K562 (cell line): ENCODE data around the gene TRAF5. TPM values are rescaled to one million over a fixed set of nuclear protein-coding genes. Genes with fewer than 3 reads are reported as not detected.

Experiments used
- ATAC-seq: fragments of 200-7000 bp; cut with Tn5 transposase; 3 replicates; pipeline ENCODE4 v1.9.1; 2020; ENCODE audit warnings: moderate library complexity
- BruUV-seq: library from RNA; stranded (reverse); fragments of 400-500 nt; replicated peaks from 2 replicates; lab custom pipeline; 2021; lab: Mats Ljungman, UMichigan
- CTCF ChIA-PET: fragments of 300-600 bp; formaldehyde crosslinking; extraction: SDS; loops from one replicate; lab custom pipeline; 2021; ENCODE audit warnings: low intra/inter-chr PET ratio; lab: Yijun Ruan, JAX
- POLR2A ChIA-PET: fragments of 300-600, 350-650 bp; sonication (Branson Sonifier 250); formaldehyde crosslinking; extraction: SDS; loops from one replicate; lab custom pipeline; 2021; ENCODE audit warnings: antibody characterized with exemption, inconsistent platforms; lab: Yijun Ruan, JAX
- DNase-seq, 4 experiments: peaks; one replicate each; pipeline versions ENCODE4 v3.0.0 to v3.0.0-alpha.2; 2011 to 2018; ENCODE audit warnings: low spot score in 3 of 4, mixed read lengths in 3 of 4; ENCODE audit errors: extremely low read depth in 1 of 4
- FAIRE-seq: peaks from 2 replicates; lab custom pipeline; 2011; peaks lifted over from hg19 to GRCh38; lab: Jason Lieb, UNC
- H2AFZ ChIP-seq: 2 replicates; pipeline ENCODE4 v1.6.0; 2011; ENCODE audit warnings: low read depth, low read length, control low read depth, inconsistent platforms
- H3K27ac ChIP-seq: fragments of 200-600 bp; 3 replicates; pipeline ENCODE4 v1.8.0; 2011; ENCODE audit warnings: low read depth, mild to moderate bottlenecking, control low read depth, inconsistent platforms, low read length, moderate library complexity, mixed read lengths; ENCODE audit errors: extremely low read depth
- H3K27me3 ChIP-seq, 2 experiments: fragments of 300-600 bp in 1 of 2; 2 replicates in 1 of 2; 3 replicates in 1 of 2; pipeline versions ENCODE4 v1.6.0 to v1.8.0; 2011; ENCODE audit warnings: inconsistent platforms in 2 of 2, low read length in 2 of 2, mild to moderate bottlenecking in 1 of 2, mixed read lengths in 1 of 2, moderate library complexity in 1 of 2; ENCODE audit not compliant: control insufficient read depth in 2 of 2, insufficient read depth in 2 of 2
- H3K36me3 ChIP-seq: fragments of 300-600 bp; 3 replicates; pipeline ENCODE4 v1.8.0; 2011; ENCODE audit warnings: mild to moderate bottlenecking, low read length, inconsistent platforms; ENCODE audit not compliant: control insufficient read depth, insufficient read depth
- H3K4me1 ChIP-seq, 2 experiments: fragments of 200-600 bp in 1 of 2; replicated peaks in 1 of 2; 2 replicates in 1 of 2; 3 replicates in 1 of 2; pipeline versions ENCODE4 v1.5.1 to v1.8.0; 2011; ENCODE audit warnings: inconsistent platforms in 2 of 2, low read length in 2 of 2, mild to moderate bottlenecking in 1 of 2, mixed read lengths in 1 of 2, moderate library complexity in 1 of 2; ENCODE audit not compliant: control insufficient read depth in 2 of 2, insufficient read depth in 2 of 2
- H3K4me2 ChIP-seq: 2 replicates; pipeline ENCODE4 v1.6.1; 2011; ENCODE audit warnings: low read length, control low read depth, inconsistent platforms, mixed read lengths; ENCODE audit not compliant: insufficient read depth
- H3K4me3 ChIP-seq: fragments of 200-600 bp; sonication (generic), shearing (Covaris generic); 2 replicates; pipeline ENCODE4 v1.5.1; 2016; ENCODE audit warnings: control low read depth, inconsistent platforms
- H3K79me2 ChIP-seq: fragments of 200-600 bp; 3 replicates; pipeline ENCODE4 v1.8.0; 2011; ENCODE audit warnings: low read length, inconsistent platforms; ENCODE audit not compliant: control insufficient read depth, insufficient read depth
- H3K9ac ChIP-seq, 2 experiments: 2 replicates each; pipeline versions ENCODE4 v1.6.0 to v1.6.1; 2011; ENCODE audit warnings: low read depth in 2 of 2, low read length in 2 of 2, control low read depth in 1 of 2, inconsistent platforms in 1 of 2, mild to moderate bottlenecking in 1 of 2, mixed read lengths in 1 of 2; ENCODE audit not compliant: insufficient read depth in 1 of 2
- H3K9me1 ChIP-seq: one replicate; pipeline ENCODE4 v1.6.0; 2011; ENCODE audit warnings: inconsistent platforms, mild to moderate bottlenecking, low read length, moderate library complexity; ENCODE audit not compliant: control insufficient read depth, insufficient read depth
- H3K9me3 ChIP-seq: replicated peaks from 2 replicates; pipeline ENCODE4 v1.5.1; 2011; ENCODE audit warnings: low read depth, low read length, inconsistent platforms; ENCODE audit not compliant: control insufficient read depth, insufficient read depth
- H4K20me1 ChIP-seq: replicated peaks from 2 replicates; pipeline ENCODE4 v1.6.1; 2011; ENCODE audit warnings: low read length, inconsistent platforms, mixed read lengths; ENCODE audit not compliant: control insufficient read depth, insufficient read depth
- COPS2 ChIP-seq: fragments of 450-650 bp; conservative IDR thresholded peaks from 2 replicates; pipeline ENCODE4 v1.6.1; 2016; ENCODE audit warnings: mild to moderate bottlenecking, moderate library complexity
- ELF4 ChIP-seq: fragments of 450-650 bp; formaldehyde crosslinking; IDR thresholded peaks from 2 replicates; pipeline ENCODE4 v1.4.0; 2022; ENCODE audit warnings: missing genetic modification characterization
- FOXJ3 ChIP-seq: sonication (generic); formaldehyde crosslinking; IDR thresholded peaks from 2 replicates; pipeline ENCODE4 v1.4.0; 2020; ENCODE audit warnings: mild to moderate bottlenecking, missing genetic modification reagents
- KLF13 ChIP-seq: fragments of 450-650 bp; IDR thresholded peaks from 2 replicates; pipeline ENCODE4 v1.6.1; 2016; ENCODE audit warnings: missing genetic modification characterization, low read depth, mild to moderate bottlenecking, missing compliant biosample characterization, moderate library complexity, borderline replicate concordance
- MCM3 ChIP-seq: fragments of 450-650 bp; IDR thresholded peaks from 2 replicates; pipeline ENCODE4 v1.6.1; 2016
- NONO ChIP-seq, 2 experiments: fragments of 200-400 bp in 1 of 2; fragments of 450-650 bp in 1 of 2; formaldehyde crosslinking in 1 of 2; IDR thresholded peaks; 2 replicates each; pipeline ENCODE4 v1.6.1; 2017; ENCODE audit warnings: low read depth in 2 of 2, mild to moderate bottlenecking in 2 of 2, moderate library complexity in 2 of 2, low read length in 1 of 2
- THRB ChIP-seq: fragments of 450-650 bp; formaldehyde crosslinking; conservative IDR thresholded peaks from 2 replicates; pipeline ENCODE4 v1.4.0; 2022; ENCODE audit warnings: mild to moderate bottlenecking, missing genetic modification characterization
- ZSCAN29 ChIP-seq: fragments of 450-650 bp; IDR thresholded peaks from 2 replicates; pipeline ENCODE4 v1.6.1; 2017
- WGBS: fragments of 100-300 bp; shearing (Covaris generic); methylation state at CpG from one replicate; pipeline ENCODE4 v1.1.6; 2016; ENCODE audit warnings: low coverage, mixed read lengths; ENCODE audit not compliant: insufficient coverage; ENCODE audit errors: missing lambda C conversion rate; 5-methylcytosine and 5-hydroxymethylcytosine counted together
- in situ Hi-C: fragments of 300-500 bp; cut with MboI; formaldehyde crosslinking; loops from 4 replicates; pipeline ENCODE4 v1.15.0; 2018; ENCODE audit warnings: inconsistent platforms, mixed read lengths
- intact Hi-C: fragments of 100-400 bp; cut with micrococcal nuclease; formaldehyde crosslinking; loops from 2 replicates; pipeline ENCODE4 v1.14.2; 2022
- polyA plus RNA-seq, 8 experiments: library from polyadenylated mRNA; depleted of rRNA in 4 of 8; stranded (reverse) in 5 of 8; unstranded in 3 of 8; fragments of >200 nt; fragmentation: Nextera tagmentation in 2 of 8; fragmentation: Illumina TruSeq in 1 of 8; extraction: Ambion mirVana in 2 of 8; extraction: Trizol in 1 of 8; gene quantifications; 2 replicates each; pipeline versions ENCODE4 v1.2.1 to v1.2.3, GENCODE V29; 2011 to 2014; ENCODE audit warnings: inconsistent platforms in 1 of 8, missing spikeins in 1 of 8
- total RNA-seq, 7 experiments: library from RNA; depleted of rRNA in 6 of 7; stranded (reverse); fragments of >200 nt in 6 of 7; fragmentation: Illumina TruSeq in 2 of 7; extraction: Trizol in 2 of 7; gene quantifications; 2 replicates each; pipeline versions ENCODE4 v1.2.1 to v1.2.3, GENCODE V29; 2011 to 2021; ENCODE audit warnings: low replicate concordance in 1 of 7
- TF ChIP-seq, protein P1 (sequence below), 2 experiments: fragments of 450-650 bp in 1 of 2; IDR thresholded peaks; 2 replicates each; pipeline ENCODE4 v1.6.1; 2011 to 2017; ENCODE audit warnings: low read depth in 2 of 2, antibody characterized with exemption in 1 of 2, borderline replicate concordance in 1 of 2, low read length in 1 of 2, mild to moderate bottlenecking in 1 of 2, mixed read lengths in 1 of 2; ENCODE audit not compliant: control insufficient read depth in 1 of 2
- TF ChIP-seq, protein P2 (sequence below): sonication (generic); formaldehyde crosslinking; IDR thresholded peaks from 2 replicates; pipeline ENCODE4 v1.8.1; 2022; ENCODE audit warnings: missing genetic modification reagents

Gene TRAF5
- total and polyA plus RNA-seq, 9 of the 15 experiments (the other 6 are each of a cell fraction or from before 2014, with no cell fraction given): 2.0 to 9.3 (median 5.3) TPM

DNA sequence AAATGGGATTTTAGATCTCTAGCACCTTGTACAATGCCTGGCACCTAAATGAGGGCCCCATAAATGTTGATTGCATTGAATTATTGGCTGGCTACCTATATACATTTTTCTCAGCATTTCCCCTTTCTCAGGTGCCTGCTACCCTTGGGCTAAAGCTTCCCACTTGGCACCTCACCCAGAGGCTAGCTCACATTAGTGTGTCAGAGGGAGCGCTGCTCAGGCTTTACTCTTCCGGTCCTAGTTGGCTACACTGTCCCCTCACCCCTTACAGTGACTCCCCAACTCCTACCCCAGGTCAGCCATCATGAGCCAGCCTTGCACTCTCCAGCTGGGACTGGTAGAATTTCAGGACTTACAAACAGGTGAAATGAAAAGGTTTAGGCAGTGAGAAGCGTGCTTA is 9.5 kb downstream of the TRAF5 start:
- intact Hi-C loops (no loop called here), in situ Hi-C loops (no loop called here)
- FAIRE-seq (no peak), DNase-seq (no peak), ATAC-seq (no peak)
- Histone ChIP-seq H2AFZ (peak overlapping the region; percentile 17; the same call in 1 of the 2 replicates), H3K9me1 (no peaks in the 10 kb centered on the region), H3K9ac (no peak overlapping the region), H3K36me3 (no peaks in the 10 kb centered on the region), H3K79me2 (no peaks in the 10 kb centered on the region), H3K9me3 (no peaks in the 10 kb centered on the region), H3K4me2 (no peak overlapping the region), H4K20me1 (no peaks in the 10 kb centered on the region), H3K4me3 (no peak overlapping the region), H3K4me1 (peaks cover 9 to 20% of the 10 kb centered on the region in 2 experiments; a peak in 4 of 5 replicates), H3K27ac (no peak overlapping the region), H3K27me3 (no peaks in the 10 kb centered on the region)
- 67% methylated on average over 3 of the region's 3 CpGs for WGBS
- TF ChIP-seq ZSCAN29: no peak
- TF ChIP-seq FOXJ3 (CRISPR knock-in tag): no peak
- TF ChIP-seq, protein P1, sequence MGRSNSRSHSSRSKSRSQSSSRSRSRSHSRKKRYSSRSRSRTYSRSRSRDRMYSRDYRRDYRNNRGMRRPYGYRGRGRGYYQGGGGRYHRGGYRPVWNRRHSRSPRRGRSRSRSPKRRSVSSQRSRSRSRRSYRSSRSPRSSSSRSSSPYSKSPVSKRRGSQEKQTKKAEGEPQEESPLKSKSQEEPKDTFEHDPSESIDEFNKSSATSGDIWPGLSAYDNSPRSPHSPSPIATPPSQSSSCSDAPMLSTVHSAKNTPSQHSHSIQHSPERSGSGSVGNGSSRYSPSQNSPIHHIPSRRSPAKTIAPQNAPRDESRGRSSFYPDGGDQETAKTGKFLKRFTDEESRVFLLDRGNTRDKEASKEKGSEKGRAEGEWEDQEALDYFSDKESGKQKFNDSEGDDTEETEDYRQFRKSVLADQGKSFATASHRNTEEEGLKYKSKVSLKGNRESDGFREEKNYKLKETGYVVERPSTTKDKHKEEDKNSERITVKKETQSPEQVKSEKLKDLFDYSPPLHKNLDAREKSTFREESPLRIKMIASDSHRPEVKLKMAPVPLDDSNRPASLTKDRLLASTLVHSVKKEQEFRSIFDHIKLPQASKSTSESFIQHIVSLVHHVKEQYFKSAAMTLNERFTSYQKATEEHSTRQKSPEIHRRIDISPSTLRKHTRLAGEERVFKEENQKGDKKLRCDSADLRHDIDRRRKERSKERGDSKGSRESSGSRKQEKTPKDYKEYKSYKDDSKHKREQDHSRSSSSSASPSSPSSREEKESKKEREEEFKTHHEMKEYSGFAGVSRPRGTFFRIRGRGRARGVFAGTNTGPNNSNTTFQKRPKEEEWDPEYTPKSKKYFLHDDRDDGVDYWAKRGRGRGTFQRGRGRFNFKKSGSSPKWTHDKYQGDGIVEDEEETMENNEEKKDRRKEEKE (IDR thresholded peaks at IDR 0.05; ENCODE audit: borderline replicate concordance in 1 of 2, control insufficient read depth in 1 of 2, low read depth in 2 of 2, low read length in 1 of 2): no peak
- TF ChIP-seq, protein P2, sequence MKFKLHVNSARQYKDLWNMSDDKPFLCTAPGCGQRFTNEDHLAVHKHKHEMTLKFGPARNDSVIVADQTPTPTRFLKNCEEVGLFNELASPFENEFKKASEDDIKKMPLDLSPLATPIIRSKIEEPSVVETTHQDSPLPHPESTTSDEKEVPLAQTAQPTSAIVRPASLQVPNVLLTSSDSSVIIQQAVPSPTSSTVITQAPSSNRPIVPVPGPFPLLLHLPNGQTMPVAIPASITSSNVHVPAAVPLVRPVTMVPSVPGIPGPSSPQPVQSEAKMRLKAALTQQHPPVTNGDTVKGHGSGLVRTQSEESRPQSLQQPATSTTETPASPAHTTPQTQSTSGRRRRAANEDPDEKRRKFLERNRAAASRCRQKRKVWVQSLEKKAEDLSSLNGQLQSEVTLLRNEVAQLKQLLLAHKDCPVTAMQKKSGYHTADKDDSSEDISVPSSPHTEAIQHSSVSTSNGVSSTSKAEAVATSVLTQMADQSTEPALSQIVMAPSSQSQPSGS (CRISPR knock-in tag): no peak
- no peak for TF ChIP-seq ELF4
- TF ChIP-seq NONO (IDR thresholded peaks at IDR 0.05; ENCODE audit: low read depth in 2 of 2, low read length in 1 of 2): no peak
- TF ChIP-seq COPS2: no peak
- no peak for TF ChIP-seq THRB (CRISPR knock-in tag)
- no peak for TF ChIP-seq KLF13 (tag)
- no peak for TF ChIP-seq MCM3
- CTCF ChIA-PET: no interaction called here
- BruUV-seq: no TSS peak
- POLR2A ChIA-PET: interaction anchor here (1.2 kb wide), 1 partner anchor 8 kb away, joined by 7 read pairs; no protein-coding TSS in a partner anchor
